DND-41 (cell line): ENCODE measurements around the gene PES1.

ENCODE experiments used
- ATAC-seq: fragments of 200-7000 bp; cut with Tn5 transposase; 3 replicates; pipeline ENCODE4 v1.9.1; 2021; ENCODE audit warnings: low read depth; ENCODE audit not compliant: insufficient read depth
- DNase-seq: peaks from one replicate; pipeline ENCODE4 v3.0.0-alpha.2; 2020
- H2AFZ ChIP-seq: 2 replicates; pipeline ENCODE4 v1.6.0; 2012; ENCODE audit warnings: low read depth, low read length
- H3K27ac ChIP-seq: 2 replicates; pipeline ENCODE4 v1.5.1; 2012; ENCODE audit warnings: low read length, inconsistent platforms
- H3K27me3 ChIP-seq: fragments of 200-600 bp; sonication (generic); 2 replicates; pipeline ENCODE4 v1.6.0; 2012; ENCODE audit warnings: low read length, mild to moderate bottlenecking, inconsistent platforms; ENCODE audit not compliant: insufficient read depth, poor library complexity
- H3K36me3 ChIP-seq: 2 replicates; pipeline ENCODE4 v1.5.1; 2012; ENCODE audit warnings: low read length, inconsistent platforms; ENCODE audit not compliant: insufficient read depth
- H3K4me1 ChIP-seq: 2 replicates; pipeline ENCODE4 v1.5.1; 2012; ENCODE audit warnings: mild to moderate bottlenecking, low read length; ENCODE audit not compliant: insufficient read depth
- H3K4me2 ChIP-seq: 2 replicates; pipeline ENCODE4 v1.6.0; 2012; ENCODE audit warnings: mild to moderate bottlenecking, moderate library complexity, low read length, inconsistent platforms; ENCODE audit not compliant: insufficient read depth
- H3K4me3 ChIP-seq, 2 experiments: fragments of 200-600 bp in 1 of 2; shearing (Covaris generic) in 1 of 2; 2 replicates each; pipeline ENCODE4 v1.5.1; 2012 to 2016; ENCODE audit warnings: inconsistent platforms in 2 of 2, low read length in 2 of 2, mild to moderate bottlenecking in 2 of 2, low read depth in 1 of 2, moderate library complexity in 1 of 2
- H3K79me2 ChIP-seq: 2 replicates; pipeline ENCODE4 v1.6.0; 2012; ENCODE audit warnings: low read length, inconsistent platforms; ENCODE audit not compliant: insufficient read depth
- H3K9ac ChIP-seq: 2 replicates; pipeline ENCODE4 v1.6.0; 2012; ENCODE audit warnings: low read depth, mild to moderate bottlenecking, inconsistent platforms, low read length, moderate library complexity
- H3K9me3 ChIP-seq: 2 replicates; pipeline ENCODE4 v1.5.1; 2012; ENCODE audit warnings: low read length, moderate library complexity, mild to moderate bottlenecking, inconsistent platforms; ENCODE audit not compliant: insufficient read depth, severe bottlenecking
- H4K20me1 ChIP-seq: 2 replicates; pipeline ENCODE4 v1.6.0; 2012; ENCODE audit warnings: low read length; ENCODE audit not compliant: insufficient read depth
- EZH2 ChIP-seq: IDR thresholded peaks from 3 replicates; pipeline ENCODE4 v1.6.1; 2012; ENCODE audit warnings: borderline replicate concordance, low read depth, mild to moderate bottlenecking, moderate library complexity, low read length, inconsistent platforms; ENCODE audit not compliant: severe bottlenecking
- TF ChIP-seq, protein P1 (sequence below): IDR thresholded peaks from 2 replicates; pipeline ENCODE4 v1.5.1; 2012; ENCODE audit warnings: borderline replicate concordance, low read length, moderate library complexity, mild to moderate bottlenecking; ENCODE audit not compliant: poor library complexity, severe bottlenecking; ENCODE audit errors: extremely low read depth

PES1 gene

DNA sequence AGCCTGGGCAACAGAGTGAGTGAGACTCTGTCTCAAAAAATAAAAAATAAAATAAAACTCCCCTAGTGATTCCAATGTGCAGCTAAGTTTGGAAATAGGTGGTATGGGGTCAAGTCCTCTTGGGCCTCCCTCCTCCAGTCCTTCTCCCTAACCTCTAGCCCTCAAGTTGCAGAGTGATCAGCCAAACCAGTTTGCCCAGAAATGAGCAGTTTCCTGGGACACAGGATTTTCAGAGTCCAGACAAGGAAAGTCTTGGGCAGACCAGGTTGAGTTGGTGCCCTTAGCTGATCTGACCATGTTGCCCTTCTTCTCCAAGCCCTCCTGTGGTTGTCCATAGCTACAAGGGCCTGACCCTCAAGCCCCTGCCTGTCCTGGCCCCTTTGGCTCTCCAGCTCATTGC, 23.2 kb upstream of the PES1 start:
- no peak overlapping the region for H3K27ac ChIP-seq
- H4K20me1 ChIP-seq, result no peaks in the 10 kb centered on the region
- ATAC-seq (no peak), DNase-seq (no peak)
- no peaks in the 10 kb centered on the region for H3K4me1 ChIP-seq
- H3K36me3 ChIP-seq, result no peaks in the 10 kb centered on the region
- H3K4me3 ChIP-seq, result no peak overlapping the region
- TF ChIP-seq EZH2, result no peak
- TF ChIP-seq, protein P1, sequence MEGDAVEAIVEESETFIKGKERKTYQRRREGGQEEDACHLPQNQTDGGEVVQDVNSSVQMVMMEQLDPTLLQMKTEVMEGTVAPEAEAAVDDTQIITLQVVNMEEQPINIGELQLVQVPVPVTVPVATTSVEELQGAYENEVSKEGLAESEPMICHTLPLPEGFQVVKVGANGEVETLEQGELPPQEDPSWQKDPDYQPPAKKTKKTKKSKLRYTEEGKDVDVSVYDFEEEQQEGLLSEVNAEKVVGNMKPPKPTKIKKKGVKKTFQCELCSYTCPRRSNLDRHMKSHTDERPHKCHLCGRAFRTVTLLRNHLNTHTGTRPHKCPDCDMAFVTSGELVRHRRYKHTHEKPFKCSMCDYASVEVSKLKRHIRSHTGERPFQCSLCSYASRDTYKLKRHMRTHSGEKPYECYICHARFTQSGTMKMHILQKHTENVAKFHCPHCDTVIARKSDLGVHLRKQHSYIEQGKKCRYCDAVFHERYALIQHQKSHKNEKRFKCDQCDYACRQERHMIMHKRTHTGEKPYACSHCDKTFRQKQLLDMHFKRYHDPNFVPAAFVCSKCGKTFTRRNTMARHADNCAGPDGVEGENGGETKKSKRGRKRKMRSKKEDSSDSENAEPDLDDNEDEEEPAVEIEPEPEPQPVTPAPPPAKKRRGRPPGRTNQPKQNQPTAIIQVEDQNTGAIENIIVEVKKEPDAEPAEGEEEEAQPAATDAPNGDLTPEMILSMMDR, result no peak
- H3K27me3 ChIP-seq, result peaks cover 2% of the 10 kb centered on the region
- no peaks in the 10 kb centered on the region for H3K9me3 ChIP-seq
- no peak overlapping the region for H3K9ac ChIP-seq
- H3K4me2 ChIP-seq, result no peak overlapping the region
- no peak overlapping the region for H2AFZ ChIP-seq
- H3K79me2 ChIP-seq, result no peaks in the 10 kb centered on the region

DNA sequence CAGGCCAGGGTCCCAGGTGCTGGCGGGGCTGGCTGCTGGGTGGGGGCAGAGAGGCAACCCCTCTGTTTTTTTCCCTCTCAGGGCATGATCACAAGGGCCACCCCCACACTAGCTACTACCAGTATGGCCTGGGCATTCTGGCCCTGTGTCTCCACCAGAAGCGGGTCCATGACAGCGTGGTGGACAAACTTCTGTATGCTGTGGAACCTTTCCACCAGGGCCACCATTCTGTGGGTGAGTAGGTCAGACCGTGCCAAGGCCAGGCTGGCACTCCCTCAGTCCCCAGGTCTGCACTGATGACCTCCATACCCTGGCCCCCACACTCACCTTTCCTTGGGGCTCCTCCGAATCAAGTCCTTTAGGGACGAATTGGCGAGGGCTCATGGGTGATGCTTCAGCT, 22.6 kb upstream of the PES1 start:
- Histone ChIP-seq H3K36me3 (no peaks in the 10 kb centered on the region), H4K20me1 (no peaks in the 10 kb centered on the region)

DNA sequence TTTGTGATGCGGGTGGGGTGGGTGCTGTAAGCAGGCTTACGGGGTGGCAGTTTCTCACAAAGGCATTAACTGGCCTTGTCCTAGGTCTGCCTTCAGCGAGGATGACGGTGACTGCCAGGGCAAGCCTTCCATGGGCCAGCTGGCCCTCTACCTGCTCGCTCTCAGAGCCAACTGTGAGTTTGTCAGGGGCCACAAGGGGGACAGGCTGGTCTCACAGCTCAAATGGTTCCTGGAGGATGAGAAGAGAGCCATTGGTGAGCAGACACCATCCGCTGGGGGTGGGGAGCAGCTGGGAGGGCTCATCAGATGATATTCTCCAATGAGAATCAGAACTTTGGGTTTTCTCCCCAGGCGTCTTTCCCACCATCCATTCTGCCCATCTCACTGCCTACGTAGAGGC, 21.1 kb upstream of the PES1 start:
- no peak for DNase-seq

More for the DNA sequence above, 22.6 kb upstream of the PES1 start:
- H3K4me2 ChIP-seq, result no peak overlapping the region
- no peak for TF ChIP-seq EZH2
- TF ChIP-seq, protein P1, result no peak
- no peak for ATAC-seq
- H2AFZ ChIP-seq, result no peak overlapping the region
- no peaks in the 10 kb centered on the region for H3K79me2 ChIP-seq
- no peak overlapping the region for H3K9ac ChIP-seq
- no peak for DNase-seq
- no peaks in the 10 kb centered on the region for H3K9me3 ChIP-seq
- H3K4me1 ChIP-seq, result no peaks in the 10 kb centered on the region
- H3K4me3 ChIP-seq, result no peak overlapping the region
- peaks cover 2% of the 10 kb centered on the region for H3K27me3 ChIP-seq
- no peak overlapping the region for H3K27ac ChIP-seq

More for the DNA sequence above, 21.1 kb upstream of the PES1 start:
- no peak overlapping the region for H3K9ac ChIP-seq
- H3K27ac ChIP-seq, result no peak overlapping the region
- H3K4me2 ChIP-seq, result no peak overlapping the region
- H3K79me2 ChIP-seq, result no peaks in the 10 kb centered on the region
- TF ChIP-seq, protein P1, result no peak
- no peak for TF ChIP-seq EZH2
- H3K9me3 ChIP-seq, result no peaks in the 10 kb centered on the region
- no peak overlapping the region for H2AFZ ChIP-seq
- no peaks in the 10 kb centered on the region for H3K36me3 ChIP-seq
- peaks cover 2% of the 10 kb centered on the region for H3K27me3 ChIP-seq
- no peaks in the 10 kb centered on the region for H3K4me1 ChIP-seq
- no peaks in the 10 kb centered on the region for H4K20me1 ChIP-seq
- no peak for ATAC-seq
- no peak overlapping the region for H3K4me3 ChIP-seq
